HG03571 (cell line): Measurements from ENCODE around the gene SCRG1.

Experiments used
- ATAC-seq: cut with Tn5 transposase; IDR thresholded peaks from one replicate; pipeline ENCODE4 v1.9.1; 2021; ENCODE audit not compliant: unreplicated experiment

SCRG1 gene

GRCh38 chr4:173398779-173399415 is at the start of gene SCRG1:
TSS of gene SCRG1 (minus strand) at chr4:173399116. CDS start at chr4:173391414, 7,702 bp downstream.
- no peak for ATAC-seq

GRCh38 chr4:173448103-173448502 is 49.2 kb upstream of the SCRG1 start:
- ATAC-seq: no peak

- peak; percentile 84 for ATAC-seq
These were observed 47.5 kb upstream of the SCRG1 start for GRCh38 chr4:173446416-173446815.

- ATAC-seq: no peak
These were observed 44.2 kb upstream of the SCRG1 start for GRCh38 chr4:173443121-173443520.

- ATAC-seq: no peak
These were observed 43.5 kb upstream of the SCRG1 start for GRCh38 chr4:173442223-173442932.

GRCh38 chr4:173440888-173441287 is 42.0 kb upstream of the SCRG1 start:
- ATAC-seq: no peak

GRCh38 chr4:173436771-173437265 is 37.9 kb upstream of the SCRG1 start:
- no peak for ATAC-seq

- no peak for ATAC-seq
These were observed 37.2 kb upstream of the SCRG1 start for GRCh38 chr4:173436149-173436579.

GRCh38 chr4:173434231-173434630 is 35.3 kb upstream of the SCRG1 start:
- ATAC-seq: no peak

GRCh38 chr4:173433447-173433846 is 34.5 kb upstream of the SCRG1 start:
- ATAC-seq: no peak

- no peak for ATAC-seq
These were observed 33.5 kb upstream of the SCRG1 start for GRCh38 chr4:173432430-173432829.

GRCh38 chr4:173426064-173426463 is 27.1 kb upstream of the SCRG1 start:
- no peak for ATAC-seq

GRCh38 chr4:173424899-173425805 is 26.2 kb upstream of the SCRG1 start:
- ATAC-seq: no peak

GRCh38 chr4:173420801-173421200 is 21.9 kb upstream of the SCRG1 start:
- no peak for ATAC-seq

- ATAC-seq: peak; percentile 49
These were observed 21.4 kb upstream of the SCRG1 start for GRCh38 chr4:173420324-173420752.

GRCh38 chr4:173418639-173419038 is 19.7 kb upstream of the SCRG1 start:
- ATAC-seq: no peak

GRCh38 chr4:173417833-173418232 is 18.9 kb upstream of the SCRG1 start:
- no peak for ATAC-seq

- ATAC-seq: no peak
These were observed 17.2 kb upstream of the SCRG1 start for GRCh38 chr4:173415885-173416653.

- ATAC-seq: no peak
These were observed 16.2 kb upstream of the SCRG1 start for GRCh38 chr4:173415092-173415491.

GRCh38 chr4:173414456-173414855 is 15.5 kb upstream of the SCRG1 start:
- no peak for ATAC-seq

- no peak for ATAC-seq
These were observed 14.1 kb upstream of the SCRG1 start for GRCh38 chr4:173413036-173413435.
